Mesendoderm (in vitro differentiated cells): ENCODE data around the gene RASGRP2.
"Not testable (repeated sequence)": the region's sequence is repeated elsewhere in the genome, so short reads cannot be mapped to it uniquely, and the experiment has no call there.

Source experiments
- DNase-seq: peaks from one replicate; pipeline ENCODE4 v3.0.0; 2013
- H2AK5ac ChIP-seq: 2 replicates; pipeline ENCODE4 v1.6.1; 2013; ENCODE audit warnings: low read length, inconsistent platforms
- H2BK120ac ChIP-seq: 2 replicates; pipeline ENCODE4 v1.6.1; 2013; ENCODE audit warnings: low read depth, mild to moderate bottlenecking, low read length, moderate library complexity, mixed read lengths
- H2BK15ac ChIP-seq: replicated peaks from 2 replicates; pipeline ENCODE4 v1.6.1; 2013; ENCODE audit warnings: low read depth, mild to moderate bottlenecking, moderate library complexity
- H2BK5ac ChIP-seq: 2 replicates; pipeline ENCODE4 v1.6.1; 2013; ENCODE audit warnings: low read length, inconsistent platforms
- H3K18ac ChIP-seq: 2 replicates; pipeline ENCODE4 v1.6.1; 2013; ENCODE audit warnings: mild to moderate bottlenecking, low read length, mixed read lengths
- H3K23ac ChIP-seq: one replicate; pipeline ENCODE4 v1.6.1; 2013; ENCODE audit warnings: low read length
- H3K27ac ChIP-seq: 2 replicates; pipeline ENCODE4 v1.5.1; 2013; ENCODE audit warnings: low read depth, mild to moderate bottlenecking, inconsistent platforms, low read length, moderate library complexity
- H3K27me3 ChIP-seq: 2 replicates; pipeline ENCODE4 v1.6.1; 2013; ENCODE audit warnings: low read length, control low read depth, mild to moderate bottlenecking, inconsistent platforms; ENCODE audit not compliant: insufficient read depth, poor library complexity
- H3K36me3 ChIP-seq: 2 replicates; pipeline ENCODE4 v1.6.1; 2013; ENCODE audit warnings: low read length, inconsistent platforms; ENCODE audit not compliant: control insufficient read depth, insufficient read depth
- H3K4ac ChIP-seq: one replicate; pipeline ENCODE4 v1.6.1; 2013; ENCODE audit warnings: low read depth, mild to moderate bottlenecking, low read length, moderate library complexity
- H3K4me1 ChIP-seq: 2 replicates; pipeline ENCODE4 v1.6.1; 2013; ENCODE audit warnings: low read depth, low read length, inconsistent platforms; ENCODE audit not compliant: control insufficient read depth
- H3K4me2 ChIP-seq: 2 replicates; pipeline ENCODE4 v1.6.1; 2013; ENCODE audit warnings: low read length
- H3K4me3 ChIP-seq: 2 replicates; pipeline ENCODE4 v1.5.1; 2013; ENCODE audit warnings: mild to moderate bottlenecking, low read length
- H3K56ac ChIP-seq: one replicate; pipeline ENCODE4 v1.6.1; 2013; ENCODE audit warnings: low read length
- H3K79me1 ChIP-seq: 2 replicates; pipeline ENCODE4 v1.6.1; 2013; ENCODE audit warnings: low read length, inconsistent platforms
- H3K79me2 ChIP-seq: 2 replicates; pipeline ENCODE4 v1.6.1; 2013; ENCODE audit warnings: mild to moderate bottlenecking, low read length; ENCODE audit not compliant: control insufficient read depth, insufficient read depth
- H3K9ac ChIP-seq: 2 replicates; pipeline ENCODE4 v1.6.1; 2013; ENCODE audit warnings: low read length, inconsistent platforms
- H4K5ac ChIP-seq: one replicate; pipeline ENCODE4 v1.6.1; 2013; ENCODE audit warnings: low read length
- H4K8ac ChIP-seq: one replicate; pipeline ENCODE4 v1.6.1; 2013; ENCODE audit warnings: low read depth, mild to moderate bottlenecking, control low read depth, low read length, moderate library complexity
- WGBS: extraction: QIAGEN DNeasy Blood & Tissue Kit; methylation state at CpG from one replicate; pipeline ENCODE4 v1.1.7; 2013; ENCODE audit warnings: low lambda C conversion rate, missing lambda C conversion rate; ENCODE audit not compliant: insufficient coverage; ENCODE audit errors: extremely low coverage; 5-methylcytosine and 5-hydroxymethylcytosine counted together

The RASGRP2 gene

GRCh38 chr11:64705501-64705900 lies 38.4 kb downstream of the RASGRP2 start:
- Histone ChIP-seq H3K56ac (no peak overlapping the region), H3K79me2 (no peaks in the 10 kb centered on the region), H4K8ac (no peak overlapping the region), H3K27ac (no peak overlapping the region), H4K5ac (no peak overlapping the region), H2BK15ac (no peak overlapping the region), H3K4me1 (no peaks in the 10 kb centered on the region), H3K36me3 (no peaks in the 10 kb centered on the region), H3K4me3 (no peak overlapping the region), H3K79me1 (no peaks in the 10 kb centered on the region), H3K27me3 (no peaks in the 10 kb centered on the region), H3K18ac (no peak overlapping the region), H3K23ac (no peak overlapping the region), H2BK120ac (no peak overlapping the region), H3K4me2 (no peak overlapping the region), H2AK5ac (no peak overlapping the region), H2BK5ac (no peak overlapping the region), H3K9ac (no peak overlapping the region), H3K4ac (no peak overlapping the region)
- DNase-seq = no peak
- WGBS = no CpG with 5 or more reads among the region's 2 CpGs

- WGBS = no CpG with 5 or more reads among the region's 2 CpGs
- Histone ChIP-seq H3K27me3 (no peaks in the 10 kb centered on the region), H4K5ac (no peak overlapping the region), H2BK5ac (no peak overlapping the region), H3K4me1 (no peaks in the 10 kb centered on the region), H3K9ac (no peak overlapping the region), H3K79me1 (no peaks in the 10 kb centered on the region), H3K56ac (no peak overlapping the region), H3K79me2 (no peaks in the 10 kb centered on the region), H3K4me2 (no peak overlapping the region), H2BK120ac (no peak overlapping the region), H3K18ac (no peak overlapping the region), H2BK15ac (no peak overlapping the region), H4K8ac (no peak overlapping the region), H3K4me3 (no peak overlapping the region), H3K36me3 (no peaks in the 10 kb centered on the region), H3K23ac (no peak overlapping the region), H3K27ac (no peak overlapping the region), H3K4ac (no peak overlapping the region), H2AK5ac (no peak overlapping the region)
- no peak for DNase-seq
Observed at GRCh38 chr11:64703048-64703447, 40.9 kb downstream of the RASGRP2 start.

GRCh38 chr11:64701956-64702355 lies 42.0 kb downstream of the RASGRP2 start:
- H3K79me2 ChIP-seq, H3K9ac ChIP-seq, H2BK120ac ChIP-seq, H3K4me2 ChIP-seq, H4K8ac ChIP-seq, H3K36me3 ChIP-seq, H3K56ac ChIP-seq, H3K4me1 ChIP-seq, H2BK15ac ChIP-seq, H3K23ac ChIP-seq, H3K79me1 ChIP-seq, DNase-seq, H3K27ac ChIP-seq, H2AK5ac ChIP-seq, H3K27me3 ChIP-seq, H3K4me3 ChIP-seq, H3K4ac ChIP-seq, H4K5ac ChIP-seq, H2BK5ac ChIP-seq, H3K18ac ChIP-seq: not testable (repeated sequence)
- WGBS = no CpG with 5 or more reads among the region's 29 CpGs

GRCh38 chr11:64698427-64698826 lies 45.5 kb downstream of the RASGRP2 start:
- no peak overlapping the region for H2BK15ac ChIP-seq
- H3K4me3 ChIP-seq = no peak overlapping the region
- H3K79me1 ChIP-seq = no peaks in the 10 kb centered on the region
- H3K9ac ChIP-seq = no peak overlapping the region
- H3K27ac ChIP-seq = no peak overlapping the region
- no peak overlapping the region for H4K8ac ChIP-seq
- H3K23ac ChIP-seq = no peak overlapping the region
- DNase-seq = no peak
- H2BK5ac ChIP-seq = no peak overlapping the region
- H3K4me1 ChIP-seq = no peaks in the 10 kb centered on the region
- WGBS = no CpG with 5 or more reads among the region's 1 CpG
- H3K36me3 ChIP-seq = no peaks in the 10 kb centered on the region
- H3K27me3 ChIP-seq = no peaks in the 10 kb centered on the region
- no peaks in the 10 kb centered on the region for H3K79me2 ChIP-seq
- H3K18ac ChIP-seq = no peak overlapping the region
- H3K4me2 ChIP-seq = no peak overlapping the region
- no peak overlapping the region for H4K5ac ChIP-seq
- H3K56ac ChIP-seq = no peak overlapping the region
- H2BK120ac ChIP-seq = no peak overlapping the region
- H2AK5ac ChIP-seq = no peak overlapping the region
- no peak overlapping the region for H3K4ac ChIP-seq

- H3K36me3 ChIP-seq = no peaks in the 10 kb centered on the region
- H4K5ac ChIP-seq = no peak overlapping the region
- no peak overlapping the region for H3K4ac ChIP-seq
- no peak overlapping the region for H3K18ac ChIP-seq
- no peak overlapping the region for H2AK5ac ChIP-seq
- H3K56ac ChIP-seq = no peak overlapping the region
- no peak overlapping the region for H4K8ac ChIP-seq
- DNase-seq = no peak
- H3K79me2 ChIP-seq = no peaks in the 10 kb centered on the region
- no peaks in the 10 kb centered on the region for H3K79me1 ChIP-seq
- no CpG with 5 or more reads among the region's 7 CpGs for WGBS
- no peak overlapping the region for H2BK5ac ChIP-seq
- H2BK120ac ChIP-seq = no peak overlapping the region
- H3K9ac ChIP-seq = no peak overlapping the region
- no peak overlapping the region for H3K4me2 ChIP-seq
- H3K27me3 ChIP-seq = no peaks in the 10 kb centered on the region
- no peaks in the 10 kb centered on the region for H3K4me1 ChIP-seq
- H3K4me3 ChIP-seq = no peak overlapping the region
- H3K27ac ChIP-seq = no peak overlapping the region
- H3K23ac ChIP-seq = no peak overlapping the region
- no peak overlapping the region for H2BK15ac ChIP-seq
Observed at GRCh38 chr11:64697663-64698375, 46.1 kb downstream of the RASGRP2 start.

- Histone ChIP-seq H4K5ac (no peak overlapping the region), H3K23ac (no peak overlapping the region), H3K18ac (no peak overlapping the region), H3K79me1 (no peaks in the 10 kb centered on the region), H3K4ac (no peak overlapping the region), H3K27ac (no peak overlapping the region), H3K4me2 (no peak overlapping the region), H2AK5ac (no peak overlapping the region), H3K56ac (no peak overlapping the region), H3K9ac (no peak overlapping the region), H3K36me3 (no peaks in the 10 kb centered on the region), H2BK15ac (no peak overlapping the region), H3K79me2 (no peaks in the 10 kb centered on the region), H3K4me1 (no peaks in the 10 kb centered on the region), H4K8ac (no peak overlapping the region), H2BK5ac (no peak overlapping the region), H2BK120ac (no peak overlapping the region), H3K4me3 (no peak overlapping the region), H3K27me3 (no peaks in the 10 kb centered on the region)
- WGBS = no CpG with 5 or more reads among the region's 8 CpGs
- DNase-seq = no peak
Observed at GRCh38 chr11:64696045-64696444, 47.9 kb downstream of the RASGRP2 start.
